GM12878 (cell line): ENCODE results near the gene DDX39B. TPM values are rescaled to one million over a fixed set of nuclear protein-coding genes. Genes with fewer than 3 reads are reported as not detected.

Experiments
- BACH1 ChIP-seq: fragments of 450-650 bp; IDR thresholded peaks from 2 replicates; pipeline ENCODE4 v1.6.1; 2017; ENCODE audit warnings: mild to moderate bottlenecking, borderline replicate concordance
- BCLAF1 ChIP-seq: fragments of 450-650 bp; IDR thresholded peaks from 2 replicates; pipeline ENCODE4 v1.6.1; 2017; ENCODE audit warnings: antibody characterized with exemption, mild to moderate bottlenecking, moderate library complexity
- CHD1 ChIP-seq: IDR thresholded peaks from 2 replicates; pipeline ENCODE4 v1.6.1; 2012; ENCODE audit warnings: low read depth, low read length, improper control_type of control experiment
- CHD4 ChIP-seq: fragments of 200-600 bp; sonication (generic); IDR thresholded peaks from 2 replicates; pipeline ENCODE4 v1.6.1; 2016; ENCODE audit warnings: mild to moderate bottlenecking
- CREM ChIP-seq: IDR thresholded peaks from 2 replicates; pipeline ENCODE4 v1.6.1; 2014; ENCODE audit warnings: antibody characterized with exemption, low read depth
- EED ChIP-seq: sonication (generic); IDR thresholded peaks from 2 replicates; pipeline ENCODE4 v1.6.1; 2016; ENCODE audit warnings: antibody characterized with exemption, low read depth
- IKZF2 ChIP-seq, 2 experiments: fragments of 450-650 bp; IDR thresholded peaks; 2 replicates each; pipeline ENCODE4 v1.6.1; 2017; ENCODE audit warnings: mild to moderate bottlenecking in 2 of 2, moderate library complexity in 2 of 2
- JUND ChIP-seq: IDR thresholded peaks from 2 replicates; pipeline ENCODE4 v1.6.1; 2012; ENCODE audit warnings: low read depth, mild to moderate bottlenecking, low read length, improper control_type of control experiment, moderate library complexity
- SIN3A ChIP-seq: IDR thresholded peaks from 2 replicates; pipeline ENCODE4 v1.6.1; 2012; ENCODE audit warnings: low read depth, low read length, improper control_type of control experiment
- SPI1 ChIP-seq: IDR thresholded peaks from 2 replicates; pipeline ENCODE4 v1.6.1; 2011; ENCODE audit warnings: low read depth, mild to moderate bottlenecking, low read length, moderate library complexity, borderline replicate concordance; ENCODE audit not compliant: insufficient read depth
- USF1 ChIP-seq: IDR thresholded peaks from 2 replicates; pipeline ENCODE4 v1.6.1; 2011; ENCODE audit warnings: borderline replicate concordance, low read depth, mild to moderate bottlenecking, moderate library complexity, mixed read lengths, low read length; ENCODE audit not compliant: insufficient read depth; ENCODE audit errors: extremely low read length
- ZNF592 ChIP-seq: fragments of 450-650 bp; IDR thresholded peaks from 2 replicates; pipeline ENCODE4 v1.6.1; 2017; ENCODE audit warnings: mild to moderate bottlenecking, moderate library complexity
- polyA plus RNA-seq, 11 experiments: library from polyadenylated mRNA; depleted of rRNA in 4 of 11; unstranded in 6 of 11; stranded (reverse) in 5 of 11; fragments of >200 nt; fragmentation: Nextera tagmentation in 4 of 11; fragmentation: Illumina TruSeq in 1 of 11; extraction: Ambion mirVana in 4 of 11; extraction: Trizol in 1 of 11; gene quantifications; 1 replicate in 1 of 11; 2 replicates in 10 of 11; pipeline versions ENCODE4 v1.2.1 to v1.2.3, GENCODE V29; 2011 to 2016; ENCODE audit warnings: inconsistent platforms in 2 of 11, missing spikeins in 2 of 11, low read depth in 1 of 11
- total RNA-seq, 4 experiments: library from RNA; depleted of rRNA in 3 of 4; stranded (reverse); fragments of >200 nt in 3 of 4; fragmentation: Illumina TruSeq in 1 of 4; extraction: Trizol in 1 of 4; gene quantifications; 2 replicates each; pipeline versions ENCODE4 v1.2.1 to v1.2.3, GENCODE V29; 2013 to 2021

DDX39B gene
- total and polyA plus RNA-seq, 10 of the 15 experiments (the other 5 are each of a cell fraction or from before 2014, with no cell fraction given) = 271 to 661 (median 330) TPM

GRCh38 chr6:31560697-31561058 is 18.9 kb upstream of the DDX39B start (continued):
- TF ChIP-seq IKZF2 (IDR thresholded peaks at IDR 0.05) = no peak
- no peak for TF ChIP-seq CREM
- TF ChIP-seq BCLAF1 = no peak
- no peak for TF ChIP-seq CHD1
- no peak for TF ChIP-seq CHD4
- TF ChIP-seq USF1 = no peak
- no peak for TF ChIP-seq ZNF592
- no peak for TF ChIP-seq JUND
- no peak for TF ChIP-seq SIN3A
- TF ChIP-seq BACH1 = no peak
- TF ChIP-seq EED = no peak; the same call in 1 of the 2 replicates
- no peak for TF ChIP-seq SPI1
